H9 (cell line): ENCODE data around the gene CD9. TPM values are rescaled to one million over a fixed set of nuclear protein-coding genes. Genes with fewer than 3 reads are reported as not detected.
A peak's percentile ranks its signal among the peaks of the same experiment; 100 is the strongest.

ENCODE experiments used
- DNase-seq: peaks from one replicate; pipeline ENCODE4 v3.0.0-alpha.2; 2017
- H2AFZ ChIP-seq: one replicate; pipeline ENCODE4 v1.6.1; 2013; ENCODE audit warnings: mild to moderate bottlenecking, low read length, control low read depth, moderate library complexity
- H2AK5ac ChIP-seq: 2 replicates; pipeline ENCODE4 v1.6.1; 2013; ENCODE audit warnings: low read length, control low read depth, mixed read lengths; ENCODE audit not compliant: insufficient read length
- H2BK120ac ChIP-seq: one replicate; pipeline ENCODE4 v1.6.1; 2013; ENCODE audit warnings: low read depth, mild to moderate bottlenecking, low read length, control low read depth, inconsistent platforms; ENCODE audit not compliant: poor library complexity, severe bottlenecking
- H2BK12ac ChIP-seq: 2 replicates; pipeline ENCODE4 v1.6.1; 2013; ENCODE audit warnings: low read length, control low read depth, mixed read lengths, low read depth; ENCODE audit not compliant: insufficient read length
- H2BK15ac ChIP-seq: 2 replicates; pipeline ENCODE4 v1.6.1; 2013; ENCODE audit warnings: low read depth, low read length, control low read depth
- H2BK20ac ChIP-seq: one replicate; pipeline ENCODE4 v1.6.1; 2013; ENCODE audit warnings: low read depth, mild to moderate bottlenecking, low read length, control low read depth, inconsistent platforms; ENCODE audit not compliant: poor library complexity, severe bottlenecking
- H2BK5ac ChIP-seq: 2 replicates; pipeline ENCODE4 v1.6.1; 2013; ENCODE audit warnings: low read length, control low read depth, mixed read lengths; ENCODE audit not compliant: insufficient read length
- H3K14ac ChIP-seq: 2 replicates; pipeline ENCODE4 v1.6.1; 2013; ENCODE audit warnings: low read length, control low read depth; ENCODE audit not compliant: insufficient read depth
- H3K18ac ChIP-seq: 2 replicates; pipeline ENCODE4 v1.6.1; 2013; ENCODE audit warnings: low read depth, mild to moderate bottlenecking, mixed read lengths, low read length, control low read depth; ENCODE audit not compliant: insufficient read length
- H3K23ac ChIP-seq: 2 replicates; pipeline ENCODE4 v1.6.1; 2013; ENCODE audit warnings: low read length, control low read depth, mixed read lengths, low read depth; ENCODE audit not compliant: insufficient read length
- H3K23me2 ChIP-seq: 2 replicates; pipeline ENCODE4 v1.6.1; 2013; ENCODE audit warnings: low read depth, mild to moderate bottlenecking, mixed read lengths, low read length, control low read depth; ENCODE audit not compliant: insufficient read length, poor library complexity, severe bottlenecking
- H3K27ac ChIP-seq: 2 replicates; pipeline ENCODE4 v1.5.1; 2013; ENCODE audit warnings: low read length, control low read depth, mixed read lengths, low read depth; ENCODE audit not compliant: insufficient read length
- H3K27me3 ChIP-seq: 2 replicates; pipeline ENCODE4 v1.6.1; 2013; ENCODE audit warnings: low read length, control low read depth, inconsistent platforms; ENCODE audit not compliant: insufficient read depth
- H3K4ac ChIP-seq: 2 replicates; pipeline ENCODE4 v1.6.1; 2013; ENCODE audit warnings: low read depth, mild to moderate bottlenecking, control low read depth, inconsistent platforms, low read length, moderate library complexity
- H3K4me1 ChIP-seq: 2 replicates; pipeline ENCODE4 v1.6.1; 2013; ENCODE audit warnings: low read length, control low read depth, inconsistent platforms; ENCODE audit not compliant: insufficient read depth
- H3K4me2 ChIP-seq: 2 replicates; pipeline ENCODE4 v1.6.1; 2013; ENCODE audit warnings: low read length, control low read depth, mixed read lengths; ENCODE audit not compliant: insufficient read length, insufficient read depth
- H3K56ac ChIP-seq: 2 replicates; pipeline ENCODE4 v1.6.1; 2013; ENCODE audit warnings: low read depth, mild to moderate bottlenecking, mixed read lengths, low read length, control low read depth; ENCODE audit not compliant: insufficient read length
- H3K79me1 ChIP-seq: 2 replicates; pipeline ENCODE4 v1.6.1; 2013; ENCODE audit warnings: low read depth, mild to moderate bottlenecking, moderate library complexity, low read length, control low read depth, inconsistent platforms; ENCODE audit not compliant: insufficient read depth, poor library complexity, severe bottlenecking
- H3K79me2 ChIP-seq: 2 replicates; pipeline ENCODE4 v1.6.1; 2013; ENCODE audit warnings: low read length, control low read depth, inconsistent platforms; ENCODE audit not compliant: insufficient read depth
- H3K9ac ChIP-seq: 2 replicates; pipeline ENCODE4 v1.6.1; 2013; ENCODE audit warnings: low read length, control low read depth, mixed read lengths; ENCODE audit not compliant: insufficient read length; ENCODE audit errors: extremely low read depth
- H3K9me3 ChIP-seq: one replicate; pipeline ENCODE4 v1.6.1; 2013; ENCODE audit warnings: low read depth, low read length, inconsistent platforms; ENCODE audit not compliant: control insufficient read depth
- H3T11ph ChIP-seq: one replicate; pipeline ENCODE4 v1.6.1; 2013; ENCODE audit warnings: mild to moderate bottlenecking, low read length, control low read depth, inconsistent platforms
- H4K20me1 ChIP-seq: one replicate; pipeline ENCODE4 v1.6.1; 2013; ENCODE audit not compliant: control insufficient read depth, insufficient read length, insufficient read depth
- H4K5ac ChIP-seq: 2 replicates; pipeline ENCODE4 v1.6.1; 2013; ENCODE audit warnings: low read depth, mild to moderate bottlenecking, mixed read lengths, low read length, control low read depth; ENCODE audit not compliant: insufficient read length
- H4K8ac ChIP-seq: replicated peaks from 2 replicates; pipeline ENCODE4 v1.6.1; 2013; ENCODE audit warnings: low read length, control low read depth, mixed read lengths, low read depth; ENCODE audit not compliant: insufficient read length
- H4K91ac ChIP-seq: 2 replicates; pipeline ENCODE4 v1.6.1; 2013; ENCODE audit warnings: low read depth, mild to moderate bottlenecking, moderate library complexity, mixed read lengths, low read length, control low read depth; ENCODE audit not compliant: insufficient read length
- H3K27ac Mint-ChIP-seq, 3 experiments: 2 replicates in 2 of 3; 3 replicates in 1 of 3; pipeline ENCODE4 v1.8.0; 2020 to 2021; ENCODE audit warnings: mixed read lengths in 3 of 3, mild to moderate bottlenecking in 1 of 3, moderate library complexity in 1 of 3
- H3K27me3 Mint-ChIP-seq: 2 replicates; pipeline ENCODE4 v1.8.0; 2021; ENCODE audit warnings: low read depth, mild to moderate bottlenecking, moderate library complexity, mixed read lengths
- H3K36me3 Mint-ChIP-seq, 3 experiments: 2 replicates in 2 of 3; 3 replicates in 1 of 3; pipeline ENCODE4 v1.8.0; 2020 to 2021; ENCODE audit warnings: low read depth in 3 of 3, mixed read lengths in 3 of 3; ENCODE audit not compliant: insufficient read depth in 1 of 3
- H3K4me1 Mint-ChIP-seq, 2 experiments: 2 replicates each; pipeline ENCODE4 v1.8.0; 2020; ENCODE audit warnings: mixed read lengths in 2 of 2
- H3K4me3 Mint-ChIP-seq, 2 experiments: 2 replicates in 1 of 2; 3 replicates in 1 of 2; pipeline ENCODE4 v1.8.0; 2020 to 2021; ENCODE audit warnings: mild to moderate bottlenecking in 2 of 2, mixed read lengths in 2 of 2, moderate library complexity in 1 of 2
- H3K9me3 Mint-ChIP-seq, 2 experiments: 2 replicates in 1 of 2; 3 replicates in 1 of 2; pipeline ENCODE4 v1.8.0; 2020; ENCODE audit warnings: mild to moderate bottlenecking in 2 of 2, mixed read lengths in 2 of 2, moderate library complexity in 1 of 2
- CTCF ChIP-seq: fragments of 200-600 bp; sonication (generic); conservative IDR thresholded peaks from 3 replicates; pipeline ENCODE4 v1.8.0; 2021; ENCODE audit warnings: antibody characterized with exemption, mild to moderate bottlenecking
- WGBS: extraction: QIAGEN DNeasy Blood & Tissue Kit; methylation state at CpG from one replicate; pipeline ENCODE4 v1.1.7; 2013; ENCODE audit warnings: missing lambda C conversion rate, low lambda C conversion rate, mixed read lengths; ENCODE audit not compliant: insufficient read length; ENCODE audit errors: extremely low coverage; 5-methylcytosine and 5-hydroxymethylcytosine counted together
- total RNA-seq: library from RNA; stranded (reverse); gene quantifications from 2 replicates; pipeline ENCODE4 v1.2.1, GENCODE V29; 2021

Gene CD9
- total RNA-seq, 1 experiment from 2014 or later = 132 TPM

- Histone ChIP-seq H3K23ac (no peak overlapping the region), H3K23me2 (no peaks in the 10 kb centered on the region), H3K79me2 (no peaks in the 10 kb centered on the region), H3K27me3 (no peaks in the 10 kb centered on the region), H4K20me1 (no peaks in the 10 kb centered on the region), H2BK12ac (no peak overlapping the region), H2BK120ac (no peak overlapping the region), H2BK20ac (no peak overlapping the region), H3K9ac (no peak overlapping the region), H3K79me1 (no peaks in the 10 kb centered on the region), H3T11ph (no peak overlapping the region), H3K14ac (no peak overlapping the region), H2AK5ac (no peak overlapping the region), H3K27ac (no peak overlapping the region), H3K4me2 (no peak overlapping the region), H2AFZ (no peak overlapping the region), H4K91ac (no peak overlapping the region), H2BK5ac (no peak overlapping the region), H3K18ac (no peak overlapping the region), H2BK15ac (no peak overlapping the region), H4K8ac (no peak overlapping the region), H3K4me1 (no peaks in the 10 kb centered on the region), H3K4ac (no peak overlapping the region), H3K56ac (no peak overlapping the region), H3K9me3 (no peaks in the 10 kb centered on the region), H4K5ac (no peak overlapping the region)
- TF ChIP-seq CTCF = peak; percentile 35; the same call in 1 of the 3 replicates
- no peak for DNase-seq
- WGBS = no CpG with 5 or more reads among the region's 8 CpGs
- Mint-ChIP-seq H3K9me3 (peaks cover 3 to 4% of the 10 kb centered on the region in 2 experiments; a peak in 4 of 5 replicates), H3K4me1 (peaks cover 14 to 25% of the 10 kb centered on the region in 2 experiments), H3K27ac (no peak overlapping the region), H3K36me3 (peaks cover 0 to 6% (median 0%) of the 10 kb centered on the region in 3 experiments; a peak in 3 of 7 replicates), H3K27me3 (no peaks in the 10 kb centered on the region; the same call in none of the 2 replicates), H3K4me3 (no peak overlapping the region)
Measured at GRCh38 chr12:6187948-6188793, 12.0 kb upstream of the CD9 start.
